GM12873 (cell line): Measurements from ENCODE around the gene ARHGEF7.

Experiments
- TF ChIP-seq, protein P1 (sequence below): IDR thresholded peaks from 2 replicates; pipeline ENCODE4 v1.5.1; 2012; ENCODE audit warnings: low read depth, mild to moderate bottlenecking, moderate library complexity, low read length, control low read depth; ENCODE audit not compliant: insufficient read depth; ENCODE audit errors: missing control alignments

Gene ARHGEF7

GRCh38 chr13:111211789-111212516 is 96.8 kb downstream of the ARHGEF7 start:
- TF ChIP-seq, protein P1, sequence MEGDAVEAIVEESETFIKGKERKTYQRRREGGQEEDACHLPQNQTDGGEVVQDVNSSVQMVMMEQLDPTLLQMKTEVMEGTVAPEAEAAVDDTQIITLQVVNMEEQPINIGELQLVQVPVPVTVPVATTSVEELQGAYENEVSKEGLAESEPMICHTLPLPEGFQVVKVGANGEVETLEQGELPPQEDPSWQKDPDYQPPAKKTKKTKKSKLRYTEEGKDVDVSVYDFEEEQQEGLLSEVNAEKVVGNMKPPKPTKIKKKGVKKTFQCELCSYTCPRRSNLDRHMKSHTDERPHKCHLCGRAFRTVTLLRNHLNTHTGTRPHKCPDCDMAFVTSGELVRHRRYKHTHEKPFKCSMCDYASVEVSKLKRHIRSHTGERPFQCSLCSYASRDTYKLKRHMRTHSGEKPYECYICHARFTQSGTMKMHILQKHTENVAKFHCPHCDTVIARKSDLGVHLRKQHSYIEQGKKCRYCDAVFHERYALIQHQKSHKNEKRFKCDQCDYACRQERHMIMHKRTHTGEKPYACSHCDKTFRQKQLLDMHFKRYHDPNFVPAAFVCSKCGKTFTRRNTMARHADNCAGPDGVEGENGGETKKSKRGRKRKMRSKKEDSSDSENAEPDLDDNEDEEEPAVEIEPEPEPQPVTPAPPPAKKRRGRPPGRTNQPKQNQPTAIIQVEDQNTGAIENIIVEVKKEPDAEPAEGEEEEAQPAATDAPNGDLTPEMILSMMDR, result no peak

DNA sequence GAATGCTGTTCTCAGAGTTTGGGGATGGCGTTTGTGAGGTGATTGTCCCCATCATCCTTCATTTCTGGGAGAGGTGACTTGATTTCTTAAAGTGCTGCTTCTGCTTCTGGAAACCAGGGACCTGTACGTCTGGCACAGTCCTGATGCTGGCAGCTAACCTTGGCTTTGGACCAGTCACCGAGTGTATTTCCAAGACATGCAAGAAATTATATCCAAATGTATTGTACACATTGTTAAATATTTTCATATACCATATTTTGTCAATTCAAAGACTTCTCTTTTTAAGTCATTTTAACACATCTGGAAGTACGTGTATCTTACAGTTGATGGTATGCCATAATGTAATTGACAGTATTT is 97.4 kb downstream of the ARHGEF7 start:
- TF ChIP-seq, protein P1, result no peak

DNA sequence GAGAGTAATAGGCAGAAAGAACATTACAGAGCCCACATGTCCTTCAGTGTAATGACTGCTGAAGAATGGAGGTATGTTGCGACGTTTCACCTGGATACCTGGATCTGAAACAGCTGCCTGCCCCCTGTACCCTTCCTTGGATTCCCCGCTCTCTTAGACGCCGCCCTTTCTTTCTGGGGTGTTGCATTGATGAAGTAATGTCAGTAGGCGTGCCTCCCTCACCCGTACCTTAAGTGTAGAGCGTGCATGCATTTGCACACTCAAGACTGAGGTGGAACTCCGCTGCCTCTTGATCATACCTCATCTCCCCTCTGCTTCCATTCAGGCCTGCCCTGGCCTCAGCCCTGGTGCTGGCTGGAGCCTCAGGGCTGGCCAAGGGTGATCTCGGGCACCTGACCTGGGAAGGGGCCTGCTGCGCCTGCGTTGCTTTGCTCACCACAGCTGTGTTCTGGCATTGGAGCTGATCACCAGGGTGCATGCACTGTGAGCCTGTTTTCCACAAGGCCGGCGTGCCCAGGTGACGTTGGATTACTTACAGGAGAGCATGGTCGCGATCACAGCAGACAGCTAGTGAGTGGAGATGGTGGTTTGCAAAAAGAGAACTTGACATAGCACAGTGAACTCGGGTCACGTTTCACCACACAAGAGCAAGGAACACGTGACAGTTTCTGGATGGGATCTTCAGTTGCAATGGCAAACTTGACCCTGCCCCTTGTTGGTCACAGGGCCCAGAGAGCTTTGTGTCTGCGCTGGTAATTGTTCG is 99.0 kb downstream of the ARHGEF7 start:
- TF ChIP-seq, protein P1, result no peak

DNA sequence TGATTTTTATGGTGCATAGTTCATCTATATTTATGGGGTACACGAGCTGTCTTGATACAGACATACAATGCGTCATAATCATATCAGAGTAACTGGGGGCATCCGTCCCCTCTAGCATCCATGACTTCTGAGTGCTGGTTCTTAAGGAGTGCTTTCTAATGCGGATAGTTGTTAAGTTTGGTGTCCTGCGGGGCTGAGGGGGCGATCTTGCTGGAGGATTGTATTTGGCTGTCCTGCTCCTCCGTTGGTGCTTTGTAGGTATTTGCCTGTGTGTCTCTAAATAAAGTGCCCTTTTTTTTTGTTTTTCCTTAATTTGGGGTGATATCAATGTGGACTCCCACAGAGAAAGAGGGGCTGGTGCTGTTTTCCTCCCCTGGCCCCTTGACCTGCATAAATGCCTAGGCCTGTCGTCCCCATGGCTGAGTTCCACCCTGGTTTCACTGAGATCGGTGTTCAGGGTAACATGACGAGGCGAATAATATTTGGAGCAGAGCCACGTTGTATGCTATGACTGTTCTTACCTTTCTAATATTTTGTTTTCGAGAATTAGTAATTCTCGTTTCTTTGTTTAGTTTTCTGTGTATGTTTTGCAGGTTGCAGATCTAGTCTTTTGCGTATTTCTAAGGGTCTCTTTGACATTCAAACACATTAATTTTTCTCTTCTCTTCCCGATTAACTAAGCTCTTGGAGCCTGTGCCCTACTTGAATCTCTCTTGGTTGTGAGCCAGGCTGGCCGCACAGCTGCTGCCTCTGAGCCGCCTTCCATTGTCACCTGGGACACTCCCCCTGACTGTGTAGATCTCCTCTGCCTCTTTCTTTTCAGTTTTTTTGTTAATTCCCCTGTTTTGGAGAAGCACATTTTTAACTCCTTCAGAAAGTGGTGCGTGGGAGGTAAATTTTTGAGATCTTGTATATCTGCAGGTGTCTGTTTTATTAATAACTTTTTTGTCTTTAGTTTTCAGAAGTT is 100.3 kb downstream of the ARHGEF7 start:
- TF ChIP-seq, protein P1, result no peak

- TF ChIP-seq, protein P1, result peak; percentile 70
Observed at GRCh38 chr13:111216166-111216960, 101.3 kb downstream of the ARHGEF7 start.

DNA sequence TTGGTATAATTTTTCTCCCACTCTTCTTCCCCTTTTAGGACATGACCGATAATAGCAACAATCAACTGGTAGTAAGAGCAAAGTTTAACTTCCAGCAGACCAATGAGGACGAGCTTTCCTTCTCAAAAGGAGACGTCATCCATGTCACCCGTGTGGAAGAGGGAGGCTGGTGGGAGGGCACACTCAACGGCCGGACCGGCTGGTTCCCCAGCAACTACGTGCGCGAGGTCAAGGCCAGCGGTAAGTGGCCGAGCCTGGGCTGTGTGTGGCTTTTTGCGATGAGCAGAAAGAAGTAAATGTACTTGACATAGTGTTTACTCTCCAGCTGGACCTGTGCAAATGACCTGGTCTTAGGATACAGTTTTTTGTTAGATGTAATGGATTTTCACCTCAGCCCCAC is 102.5 kb downstream of the ARHGEF7 start:
- TF ChIP-seq, protein P1, result no peak
